HS-5 (cell line): ENCODE measurements around the gene HIP1R.

Experiments used
- DNase-seq: peaks from one replicate; pipeline ENCODE4 v3.0.0-alpha.2; 2012; ENCODE audit warnings: low read depth

HIP1R gene

DNA sequence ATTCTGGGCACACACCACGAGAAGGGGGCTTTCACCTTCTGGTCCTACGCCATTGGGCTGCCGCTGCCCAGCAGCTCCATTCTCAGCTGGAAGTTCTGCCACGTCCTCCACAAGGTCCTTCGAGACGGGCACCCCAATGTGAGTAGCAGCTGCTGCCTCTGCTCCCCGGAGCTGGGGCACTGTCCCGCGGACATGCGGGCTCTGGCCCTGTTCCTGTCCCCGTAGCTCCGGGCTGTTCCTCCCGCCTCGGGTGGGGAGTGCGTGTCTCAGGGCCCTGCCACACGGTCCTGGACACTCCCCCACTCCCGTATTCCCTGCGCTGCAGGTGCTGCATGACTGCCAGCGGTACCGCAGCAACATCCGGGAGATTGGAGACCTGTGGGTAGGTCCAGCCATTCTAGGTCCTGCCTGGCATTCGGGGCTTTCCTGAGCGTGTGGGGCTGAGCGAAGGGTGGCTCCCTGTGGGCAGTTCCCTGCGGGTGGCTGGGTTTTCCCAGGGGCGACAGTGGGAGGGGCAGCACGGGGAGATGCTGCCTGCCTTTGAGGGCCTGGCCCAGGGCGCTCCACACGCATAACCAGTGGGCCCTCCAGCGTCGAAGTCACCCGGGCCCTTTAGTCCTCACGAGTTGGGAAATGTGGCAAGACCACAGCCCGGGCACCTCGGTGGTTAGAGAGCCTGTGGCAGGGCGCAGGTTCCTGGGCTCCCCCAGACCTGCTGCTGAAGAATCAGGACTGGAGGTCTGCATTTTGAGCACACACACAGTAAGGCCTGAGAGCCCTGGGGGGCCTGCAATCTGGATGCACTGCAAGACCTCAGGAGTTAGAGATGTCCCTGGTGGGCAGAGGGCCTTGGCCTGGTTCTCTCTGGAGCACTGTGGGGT, 13.5 kb downstream of the HIP1R start:
- DNase-seq: no peak

DNA sequence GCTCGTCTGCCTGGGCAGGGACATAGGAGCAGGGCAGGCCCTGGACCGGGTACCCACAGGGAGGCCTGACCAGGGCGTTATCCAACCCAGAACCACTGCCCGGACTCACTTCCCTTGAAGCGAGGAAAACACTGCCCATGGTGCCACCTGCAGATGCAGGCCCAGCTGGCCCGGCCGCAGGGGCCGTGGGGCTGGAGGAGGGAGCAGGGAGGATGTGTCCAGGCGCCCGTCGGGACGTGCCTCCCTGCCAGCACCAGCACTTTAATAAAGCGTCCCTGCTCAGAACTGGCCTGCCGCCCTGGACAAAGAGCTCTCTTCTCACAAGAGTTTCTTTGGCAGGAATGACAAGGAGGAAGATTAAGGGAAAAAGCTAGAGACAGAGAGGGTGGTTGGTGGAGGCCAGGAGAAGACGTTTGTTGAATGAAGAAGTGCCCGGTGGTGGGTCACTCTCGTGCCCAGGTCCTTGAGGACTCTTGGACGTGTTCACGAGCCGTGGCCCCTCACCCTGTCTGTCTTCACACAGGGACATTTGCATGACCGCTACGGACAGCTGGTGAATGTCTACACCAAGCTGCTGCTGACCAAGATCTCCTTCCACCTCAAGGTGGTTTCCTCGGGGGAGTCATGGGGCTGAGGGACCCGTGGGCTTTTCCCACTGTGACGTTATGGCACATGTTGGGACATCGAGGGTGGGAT, 14.2 kb downstream of the HIP1R start:
- no peak for DNase-seq

DNA sequence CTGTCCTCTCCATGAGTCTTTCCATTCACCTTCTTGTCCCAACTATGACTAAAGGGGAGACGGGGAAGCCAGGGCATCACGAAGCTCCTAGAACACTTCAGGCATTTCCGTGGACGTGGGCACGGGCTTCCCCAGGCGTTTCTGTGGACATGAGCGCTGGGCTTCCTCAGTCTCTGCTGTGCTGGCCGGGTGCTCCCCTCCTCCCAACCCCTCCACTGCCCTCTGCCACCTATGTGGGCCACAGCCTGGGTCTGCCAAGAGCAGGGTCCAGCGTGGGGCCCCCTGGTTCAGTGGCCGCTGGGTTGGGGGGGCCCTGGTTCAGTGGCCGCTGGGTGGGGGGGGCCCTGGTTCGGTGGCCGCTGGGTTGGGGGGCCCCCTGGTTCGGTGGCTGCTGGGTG, 14.8 kb downstream of the HIP1R start:
- no peak for DNase-seq

DNA sequence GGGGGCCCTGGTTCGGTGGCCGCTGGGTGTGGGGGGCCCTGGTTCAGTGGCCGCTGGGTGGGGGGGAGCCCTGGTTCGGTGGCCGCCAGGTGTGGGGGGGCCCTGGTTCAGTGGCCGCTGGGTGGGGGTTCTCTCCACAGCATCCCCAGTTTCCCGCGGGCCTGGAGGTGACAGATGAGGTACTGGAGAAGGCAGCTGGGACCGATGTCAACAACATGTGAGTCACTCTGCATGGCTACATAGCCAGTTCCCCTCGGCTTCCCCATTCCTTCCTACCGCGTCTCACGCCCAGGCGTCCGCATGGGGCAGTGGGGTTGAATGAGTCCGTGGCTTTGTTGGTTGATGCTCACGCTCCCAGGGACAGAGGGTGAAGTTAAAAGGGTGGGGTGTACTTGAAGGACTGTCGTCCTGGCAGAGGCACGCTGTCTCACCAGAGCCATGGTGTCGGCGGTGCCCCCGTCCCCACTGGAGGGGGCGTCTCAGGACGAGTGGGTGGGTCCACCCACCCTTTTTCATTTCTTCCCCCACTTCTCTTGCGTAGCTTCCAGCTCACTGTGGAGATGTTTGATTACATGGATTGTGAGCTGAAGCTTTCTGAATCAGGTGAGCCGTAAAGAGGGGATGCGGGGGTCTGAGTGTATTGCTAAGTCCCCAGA, 15.6 kb downstream of the HIP1R start:
- no peak for DNase-seq

DNA sequence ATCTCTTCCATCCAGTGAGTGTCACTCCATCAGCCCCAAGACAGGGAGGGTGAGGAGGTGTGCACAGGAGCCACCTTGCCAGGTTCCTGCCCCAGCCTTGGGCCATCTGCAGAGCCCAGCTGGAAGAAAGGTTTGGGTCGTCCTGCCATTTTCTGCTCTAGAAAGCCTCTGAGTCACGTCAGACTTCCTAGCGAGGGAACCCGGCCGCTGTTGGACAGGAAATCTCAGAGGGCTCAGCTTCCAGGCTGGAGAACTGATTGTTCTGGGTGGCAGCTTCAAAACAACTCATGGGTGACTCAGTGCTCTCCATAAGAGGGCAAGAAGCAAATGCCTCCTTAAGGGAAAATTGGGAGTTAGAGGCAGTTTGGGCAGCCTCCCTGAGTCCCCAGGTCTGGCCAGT, 16.6 kb downstream of the HIP1R start:
- peak; percentile 70 for DNase-seq

DNA sequence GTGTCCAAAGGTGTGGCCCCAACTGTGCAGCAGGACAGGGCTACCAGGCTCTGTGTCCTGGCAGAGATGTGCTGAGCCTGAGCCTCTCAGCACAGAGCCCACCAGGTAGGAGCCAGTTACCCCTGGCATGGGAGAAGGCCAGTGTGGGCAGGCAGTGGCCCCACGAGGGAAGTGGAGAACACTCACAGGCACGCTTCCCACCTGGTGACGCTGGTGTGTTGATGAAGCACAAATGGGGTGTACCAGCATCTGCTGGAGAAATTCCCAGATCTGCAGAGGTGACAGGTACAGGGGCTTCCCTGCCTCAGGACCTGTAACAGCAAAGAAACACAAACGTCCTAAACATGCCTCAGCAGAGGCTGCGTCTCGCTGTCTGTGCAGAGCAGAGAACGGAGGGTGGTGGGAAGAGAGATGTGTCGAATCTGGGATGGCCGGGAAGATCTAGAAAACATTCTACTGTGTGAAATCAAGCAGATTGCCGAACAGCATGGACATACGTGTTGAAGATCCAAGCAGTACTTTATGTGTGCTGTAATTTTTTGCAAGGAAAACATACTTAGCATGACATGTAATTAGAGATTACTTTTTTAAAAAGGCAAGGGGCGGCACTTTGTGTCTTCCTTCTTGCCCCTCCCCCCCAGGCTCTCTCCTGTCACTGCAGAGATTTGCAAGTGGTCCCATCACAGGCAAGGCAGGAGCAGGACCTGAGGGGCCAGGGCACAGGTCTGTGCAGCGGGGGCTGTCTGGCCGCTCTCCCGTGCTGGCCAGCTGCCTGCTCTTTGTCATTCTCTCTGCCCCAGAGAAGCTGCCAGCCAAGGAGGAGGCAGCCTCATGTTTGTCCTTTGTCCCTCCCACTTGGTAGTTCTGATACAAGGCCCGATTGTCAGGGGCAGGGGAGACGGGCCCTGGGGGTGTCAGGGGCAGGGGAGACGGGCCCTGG, 17.3 kb downstream of the HIP1R start:
- no peak for DNase-seq

DNA sequence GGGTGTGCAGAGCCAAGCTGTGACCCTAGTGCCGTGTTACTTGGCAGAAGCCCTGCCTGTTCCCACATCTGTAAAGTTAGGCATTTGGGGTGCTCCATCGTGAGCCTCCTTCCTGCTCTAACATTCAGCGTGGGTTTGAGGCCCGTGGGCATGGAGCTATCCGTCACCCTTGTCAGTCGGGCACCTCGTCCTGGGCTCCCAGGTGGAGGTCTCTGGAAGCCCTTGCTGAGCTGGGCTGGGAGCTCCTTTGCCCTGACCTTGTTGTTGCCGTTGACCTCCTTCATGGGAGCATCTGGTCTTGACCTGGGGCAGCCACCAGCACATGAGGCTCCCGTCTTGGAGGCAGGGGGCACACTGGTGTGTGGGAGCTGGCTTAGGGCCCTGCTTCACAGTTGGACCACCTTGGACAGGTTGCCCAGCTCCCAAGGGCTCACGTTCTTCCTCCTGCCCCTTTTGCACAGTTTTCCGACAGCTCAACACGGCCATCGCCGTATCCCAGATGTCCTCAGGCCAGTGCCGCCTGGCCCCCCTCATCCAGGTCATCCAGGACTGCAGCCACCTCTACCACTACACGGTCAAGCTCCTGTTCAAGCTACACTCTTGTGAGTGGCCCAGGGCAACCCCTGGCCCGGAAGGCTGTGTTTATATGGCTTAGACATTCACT, 18.5 kb downstream of the HIP1R start:
- DNase-seq: no peak

DNA sequence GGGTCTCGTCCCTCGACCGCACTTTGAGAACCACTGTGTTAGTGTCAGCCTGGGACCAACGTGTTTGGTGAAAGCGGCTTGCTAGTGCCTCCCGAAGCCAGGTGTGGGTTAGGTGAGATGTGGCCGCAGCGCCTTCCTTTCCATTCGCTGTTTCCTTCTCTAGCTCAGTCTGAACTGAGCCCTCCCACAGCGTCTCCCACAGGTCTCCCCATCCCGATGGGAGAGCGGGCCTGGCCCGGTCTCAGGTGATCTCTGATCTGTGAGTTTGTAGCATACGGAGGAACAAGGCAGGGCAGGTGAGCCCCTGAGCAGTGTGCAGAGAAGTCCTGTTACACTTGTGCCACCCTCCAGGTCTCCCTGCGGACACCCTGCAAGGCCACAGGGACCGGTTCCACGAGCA, 19.3 kb downstream of the HIP1R start:
- DNase-seq: no peak

DNA sequence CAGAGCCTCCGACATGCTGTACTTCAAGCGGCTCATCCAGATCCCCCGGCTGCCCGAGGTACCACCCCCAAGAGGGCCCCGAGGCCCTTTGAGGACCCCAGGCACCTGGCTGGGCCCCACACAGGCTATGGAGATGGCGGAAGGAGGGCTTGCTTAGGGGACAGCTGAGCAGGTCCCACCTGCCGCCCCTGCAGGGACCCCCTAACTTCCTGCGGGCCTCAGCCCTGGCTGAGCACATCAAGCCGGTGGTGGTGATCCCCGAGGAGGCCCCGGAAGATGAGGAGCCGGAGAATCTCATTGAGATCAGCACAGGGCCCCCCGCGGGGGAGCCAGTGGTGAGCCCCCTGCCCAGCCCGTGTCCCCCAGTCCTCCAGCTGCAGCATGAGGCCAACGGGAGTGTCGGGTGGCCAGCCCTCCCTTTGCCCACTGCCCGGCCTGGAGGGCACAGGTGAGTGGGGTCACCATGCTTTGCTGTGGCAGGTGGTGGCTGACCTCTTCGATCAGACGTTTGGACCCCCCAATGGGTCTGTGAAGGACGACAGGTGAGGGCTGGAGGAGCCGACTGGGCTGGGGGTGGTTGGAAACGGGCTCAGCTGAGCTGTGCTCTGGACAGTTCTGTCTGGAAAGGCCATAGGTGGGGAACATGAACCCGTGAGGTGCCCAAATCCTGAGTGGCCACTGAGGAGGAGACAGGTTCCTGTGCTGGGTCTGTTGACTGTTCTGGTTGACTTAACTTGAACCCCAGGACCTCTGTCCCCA, 20.0 kb downstream of the HIP1R start:
- DNase-seq: no peak

DNA sequence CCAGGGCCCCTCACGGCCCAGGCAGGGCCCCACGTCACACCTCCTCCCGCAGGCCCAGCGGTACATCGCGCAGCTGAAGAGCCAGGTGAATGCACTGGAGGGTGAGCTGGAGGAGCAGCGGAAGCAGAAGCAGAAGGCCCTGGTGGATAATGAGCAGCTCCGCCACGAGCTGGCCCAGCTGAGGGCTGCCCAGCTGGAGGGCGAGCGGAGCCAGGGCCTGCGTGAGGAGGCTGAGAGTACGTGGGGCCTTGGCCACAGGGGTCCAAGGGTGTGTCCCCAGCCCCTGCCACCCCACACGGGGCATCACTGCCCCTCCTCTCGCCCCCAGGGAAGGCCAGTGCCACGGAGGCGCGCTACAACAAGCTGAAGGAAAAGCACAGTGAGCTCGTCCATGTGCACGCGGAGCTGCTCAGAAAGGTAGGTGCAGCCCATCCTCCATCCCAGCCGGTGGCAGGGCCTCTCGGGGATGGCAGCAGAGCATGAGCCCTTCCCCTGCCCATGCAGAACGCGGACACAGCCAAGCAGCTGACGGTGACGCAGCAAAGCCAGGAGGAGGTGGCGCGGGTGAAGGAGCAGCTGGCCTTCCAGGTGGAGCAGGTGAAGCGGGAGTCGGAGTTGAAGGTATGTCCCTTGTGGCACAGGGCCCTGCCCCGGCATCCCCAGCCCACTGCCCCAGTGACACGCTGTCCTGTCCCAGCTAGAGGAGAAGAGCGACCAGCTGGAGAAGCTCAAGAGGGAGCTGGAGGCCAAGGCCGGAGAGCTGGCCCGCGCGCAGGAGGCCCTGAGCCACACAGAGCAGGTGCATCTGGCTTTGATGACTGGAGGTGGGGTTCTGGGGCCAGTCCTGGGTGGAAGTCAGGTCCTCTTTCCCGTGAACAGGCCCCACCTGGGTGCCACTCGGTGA, 20.9 kb downstream of the HIP1R start:
- DNase-seq: no peak

DNA sequence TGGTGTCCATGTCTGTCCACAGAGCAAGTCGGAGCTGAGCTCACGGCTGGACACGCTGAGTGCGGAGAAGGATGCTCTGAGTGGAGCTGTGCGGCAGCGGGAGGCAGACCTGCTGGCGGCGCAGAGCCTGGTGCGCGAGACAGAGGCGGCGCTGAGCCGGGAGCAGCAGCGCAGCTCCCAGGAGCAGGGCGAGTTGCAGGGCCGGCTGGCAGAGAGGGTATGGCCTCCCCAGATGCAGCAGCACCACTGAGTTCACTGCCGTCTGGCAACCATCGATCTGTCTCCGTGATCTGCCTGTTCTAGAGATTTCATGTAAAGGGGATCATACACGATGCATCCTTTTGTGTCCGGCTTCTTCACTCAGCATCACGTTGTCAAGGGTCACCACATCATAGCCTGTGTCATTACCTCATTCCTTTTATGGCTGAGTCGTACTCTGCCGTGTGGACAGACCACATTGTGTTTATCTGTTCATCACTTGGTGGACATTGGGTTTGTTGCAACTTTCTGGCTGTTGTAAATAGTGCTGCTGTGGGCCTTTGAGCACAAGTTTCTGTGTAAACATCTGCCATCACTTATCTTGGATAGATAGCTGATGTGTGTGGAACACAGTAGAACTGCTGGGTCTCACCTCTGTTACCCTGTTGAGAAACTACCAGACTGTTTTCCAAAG, 21.9 kb downstream of the HIP1R start:
- DNase-seq: no peak

DNA sequence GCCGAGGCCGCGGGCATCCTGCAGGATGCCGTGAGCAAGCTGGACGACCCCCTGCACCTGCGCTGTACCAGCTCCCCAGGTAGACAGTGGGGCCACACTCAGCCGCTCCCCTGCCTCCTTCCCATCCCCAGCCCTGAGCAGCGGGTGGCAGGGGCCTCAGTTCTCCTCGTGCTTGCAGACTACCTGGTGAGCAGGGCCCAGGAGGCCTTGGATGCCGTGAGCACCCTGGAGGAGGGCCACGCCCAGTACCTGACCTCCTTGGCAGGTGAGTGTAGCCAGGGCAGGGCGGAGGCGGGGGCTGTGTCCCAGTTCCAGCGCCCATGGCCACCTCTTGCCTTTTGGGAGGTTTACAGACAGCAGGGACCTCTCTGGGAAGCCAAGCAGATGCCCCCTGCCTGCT, 22.9 kb downstream of the HIP1R start:
- DNase-seq: no peak

DNA sequence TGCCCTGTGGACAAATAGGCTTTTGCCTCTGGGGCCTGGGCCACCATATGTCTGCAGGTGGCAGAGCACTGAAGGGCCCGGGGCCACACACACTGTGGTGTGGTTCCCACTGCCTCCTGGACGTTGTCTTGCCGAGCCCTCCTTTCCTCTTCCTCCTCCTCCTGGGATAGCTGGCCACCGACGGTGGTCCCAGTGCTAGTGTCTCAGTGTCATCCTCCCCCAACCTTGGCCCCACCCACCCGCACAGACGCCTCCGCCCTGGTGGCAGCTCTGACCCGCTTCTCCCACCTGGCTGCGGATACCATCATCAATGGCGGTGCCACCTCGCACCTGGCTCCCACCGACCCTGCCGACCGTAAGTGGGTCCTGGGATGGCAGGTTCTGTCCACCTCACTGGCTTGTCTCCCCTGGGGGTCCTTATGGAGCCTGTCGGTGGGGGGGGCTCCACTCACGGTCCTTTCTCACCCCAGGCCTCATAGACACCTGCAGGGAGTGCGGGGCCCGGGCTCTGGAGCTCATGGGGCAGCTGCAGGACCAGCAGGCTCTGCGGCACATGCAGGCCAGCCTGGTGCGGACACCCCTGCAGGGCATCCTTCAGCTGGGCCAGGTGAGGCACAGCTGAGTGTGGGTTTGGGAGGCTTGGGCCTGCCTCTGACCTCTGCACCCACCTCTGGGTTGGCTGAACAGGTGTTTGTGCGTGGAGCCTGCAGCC, 23.5 kb downstream of the HIP1R start:
- DNase-seq: no peak

DNA sequence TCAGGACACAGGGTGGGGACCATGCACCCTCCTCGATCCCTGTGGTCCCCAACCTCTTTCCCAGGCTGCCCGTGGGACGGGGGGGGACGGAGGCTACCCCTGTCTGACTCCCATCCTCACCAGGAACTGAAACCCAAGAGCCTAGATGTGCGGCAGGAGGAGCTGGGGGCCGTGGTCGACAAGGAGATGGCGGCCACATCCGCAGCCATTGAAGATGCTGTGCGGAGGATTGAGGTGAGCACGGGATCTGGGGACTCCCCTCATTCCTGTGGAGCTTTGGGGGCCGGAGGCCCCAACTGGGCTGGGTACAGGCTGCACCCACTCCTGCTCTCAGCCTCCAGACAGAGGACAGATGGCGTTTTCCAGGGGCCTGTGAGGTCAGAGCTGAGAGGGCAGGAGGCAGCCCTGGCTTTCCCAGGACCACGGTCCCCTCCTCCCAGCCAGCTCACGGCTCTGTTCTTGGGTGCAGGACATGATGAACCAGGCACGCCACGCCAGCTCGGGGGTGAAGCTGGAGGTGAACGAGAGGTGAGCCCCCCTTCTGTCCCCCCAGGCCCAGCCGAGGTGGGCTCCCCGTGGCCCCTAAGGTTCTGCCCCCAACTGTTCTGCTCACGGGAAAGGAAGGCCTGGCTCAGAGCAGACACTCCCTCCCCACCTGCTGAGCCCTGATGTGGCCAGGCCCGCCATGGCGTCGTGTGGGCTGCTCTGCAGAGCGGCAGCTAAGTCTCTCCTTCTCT, 24.2 kb downstream of the HIP1R start:
- no peak for DNase-seq

DNA sequence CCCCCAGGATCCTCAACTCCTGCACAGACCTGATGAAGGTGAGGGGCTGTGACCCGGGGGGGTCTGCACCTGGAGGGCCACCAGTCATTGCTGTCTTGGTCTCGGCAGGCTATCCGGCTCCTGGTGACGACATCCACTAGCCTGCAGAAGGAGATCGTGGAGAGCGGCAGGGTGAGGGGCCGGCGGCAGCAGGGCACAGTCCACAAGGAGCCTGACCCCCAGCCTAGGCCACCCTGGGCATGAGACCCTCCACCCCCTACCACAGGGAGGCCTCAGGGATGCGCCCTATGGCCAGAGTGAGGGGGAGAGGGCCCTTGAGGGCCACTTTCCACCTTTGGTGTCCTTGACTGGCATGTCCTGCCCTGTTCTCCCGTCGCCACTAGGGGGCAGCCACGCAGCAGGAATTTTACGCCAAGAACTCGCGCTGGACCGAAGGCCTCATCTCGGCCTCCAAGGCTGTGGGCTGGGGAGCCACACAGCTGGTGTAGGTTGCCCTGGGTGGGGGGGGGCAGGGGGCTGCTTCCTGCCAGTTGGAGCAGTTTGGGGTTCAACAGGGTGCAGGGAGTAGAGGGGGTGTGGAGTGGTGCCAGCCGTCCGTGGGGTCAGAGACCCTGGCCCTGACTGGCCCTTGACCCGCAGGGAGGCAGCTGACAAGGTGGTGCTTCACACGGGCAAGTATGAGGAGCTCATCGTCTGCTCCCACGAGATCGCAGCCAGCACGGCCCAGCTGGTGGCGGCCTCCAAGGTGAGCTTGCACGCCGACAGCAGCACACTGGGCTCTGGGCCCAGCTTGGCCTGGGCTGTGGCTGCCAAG, 25.0 kb downstream of the HIP1R start:
- no peak for DNase-seq

DNA sequence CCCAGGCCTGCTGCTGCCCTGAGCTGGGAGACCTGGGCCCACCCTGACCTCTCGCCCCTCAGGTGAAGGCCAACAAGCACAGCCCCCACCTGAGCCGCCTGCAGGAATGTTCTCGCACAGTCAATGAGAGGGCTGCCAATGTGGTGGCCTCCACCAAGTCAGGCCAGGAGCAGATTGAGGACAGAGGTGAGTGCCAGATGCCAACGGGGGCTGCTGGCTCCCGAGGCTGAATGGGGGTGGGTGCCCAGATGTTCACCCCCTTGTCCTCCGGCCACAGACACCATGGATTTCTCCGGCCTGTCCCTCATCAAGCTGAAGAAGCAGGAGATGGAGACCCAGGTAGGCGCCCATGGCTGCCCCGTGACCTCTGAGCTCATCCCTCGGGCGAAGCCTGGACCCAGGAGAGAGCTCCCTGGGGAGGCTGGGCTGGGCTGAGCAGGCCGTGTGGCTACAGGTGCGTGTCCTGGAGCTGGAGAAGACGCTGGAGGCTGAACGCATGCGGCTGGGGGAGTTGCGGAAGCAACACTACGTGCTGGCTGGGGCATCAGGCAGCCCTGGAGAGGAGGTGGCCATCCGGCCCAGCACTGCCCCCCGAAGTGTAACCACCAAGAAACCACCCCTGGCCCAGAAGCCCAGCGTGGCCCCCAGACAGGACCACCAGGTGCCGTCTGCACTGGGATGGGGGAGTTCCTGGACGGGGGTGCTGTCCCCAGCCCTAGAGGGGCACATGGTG, 25.8 kb downstream of the HIP1R start:
- no peak for DNase-seq
